Fibroblast of mammary gland (primary cell): ENCODE results near the gene WWC2.
A peak's percentile ranks its signal among the peaks of the same experiment; 100 is the strongest.
"Not testable (repeated sequence)": the region's sequence is repeated elsewhere in the genome, so short reads cannot be mapped to it uniquely, and the experiment has no call there.

ENCODE experiments used
- DNase-seq: peaks from one replicate; pipeline ENCODE4 v3.0.0-alpha.2; 2010; ENCODE audit warnings: low read depth
- H3K4me3 ChIP-seq: 2 replicates; pipeline ENCODE4 v1.5.1; 2011; ENCODE audit warnings: low read depth, mild to moderate bottlenecking, low read length, moderate library complexity; ENCODE audit not compliant: control insufficient read depth
- TF ChIP-seq, protein P1 (sequence below): conservative IDR thresholded peaks from 2 replicates; pipeline ENCODE4 v1.5.1; 2011; ENCODE audit warnings: low read depth, low read length, inconsistent platforms; ENCODE audit not compliant: control insufficient read depth, insufficient read depth

Gene WWC2

DNA sequence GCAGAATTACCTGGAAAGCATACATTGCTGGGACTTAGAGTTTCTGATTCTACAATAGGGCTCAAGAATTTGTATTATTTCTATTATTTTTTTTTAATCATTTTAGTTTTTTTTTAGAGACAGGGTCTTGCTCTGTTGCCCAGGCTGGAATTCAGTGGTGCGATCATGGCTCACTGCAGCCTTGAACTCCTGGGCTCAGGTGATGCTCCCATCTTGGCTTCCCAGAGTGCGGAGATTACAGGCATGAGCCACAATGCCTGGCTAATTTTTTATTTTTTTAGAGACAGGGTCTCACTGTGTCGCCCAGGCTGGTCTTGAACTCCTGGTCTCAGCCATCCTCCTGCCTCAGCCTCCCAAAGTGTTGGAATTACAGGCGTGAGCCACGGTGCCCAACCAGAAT is 92.6 kb downstream of the WWC2 start:
- no peak for DNase-seq
- TF ChIP-seq, protein P1, sequence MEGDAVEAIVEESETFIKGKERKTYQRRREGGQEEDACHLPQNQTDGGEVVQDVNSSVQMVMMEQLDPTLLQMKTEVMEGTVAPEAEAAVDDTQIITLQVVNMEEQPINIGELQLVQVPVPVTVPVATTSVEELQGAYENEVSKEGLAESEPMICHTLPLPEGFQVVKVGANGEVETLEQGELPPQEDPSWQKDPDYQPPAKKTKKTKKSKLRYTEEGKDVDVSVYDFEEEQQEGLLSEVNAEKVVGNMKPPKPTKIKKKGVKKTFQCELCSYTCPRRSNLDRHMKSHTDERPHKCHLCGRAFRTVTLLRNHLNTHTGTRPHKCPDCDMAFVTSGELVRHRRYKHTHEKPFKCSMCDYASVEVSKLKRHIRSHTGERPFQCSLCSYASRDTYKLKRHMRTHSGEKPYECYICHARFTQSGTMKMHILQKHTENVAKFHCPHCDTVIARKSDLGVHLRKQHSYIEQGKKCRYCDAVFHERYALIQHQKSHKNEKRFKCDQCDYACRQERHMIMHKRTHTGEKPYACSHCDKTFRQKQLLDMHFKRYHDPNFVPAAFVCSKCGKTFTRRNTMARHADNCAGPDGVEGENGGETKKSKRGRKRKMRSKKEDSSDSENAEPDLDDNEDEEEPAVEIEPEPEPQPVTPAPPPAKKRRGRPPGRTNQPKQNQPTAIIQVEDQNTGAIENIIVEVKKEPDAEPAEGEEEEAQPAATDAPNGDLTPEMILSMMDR: no peak
- H3K4me3 ChIP-seq: no peak overlapping the region

DNA sequence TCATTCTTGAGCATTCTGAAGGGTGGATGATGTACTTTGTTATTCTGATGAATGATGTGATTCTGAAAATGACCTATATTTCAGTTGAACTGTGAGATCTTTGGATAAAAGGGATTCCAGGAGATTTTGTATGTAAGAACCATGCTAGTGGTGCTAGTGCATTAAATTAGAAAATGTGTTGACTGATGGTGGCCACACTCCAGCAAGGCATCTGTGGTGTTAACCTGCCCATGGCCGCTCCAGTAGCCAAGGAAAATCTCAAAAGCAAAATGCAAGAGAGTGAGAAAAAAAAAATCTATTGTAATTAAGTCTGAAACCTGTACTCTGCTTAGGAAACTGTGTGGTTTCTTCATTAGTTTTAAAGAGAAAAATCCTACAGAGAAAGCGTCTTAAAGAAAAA is 93.5 kb downstream of the WWC2 start:
- H3K4me3 ChIP-seq: no peak overlapping the region
- DNase-seq: no peak
- TF ChIP-seq, protein P1: no peak

DNA sequence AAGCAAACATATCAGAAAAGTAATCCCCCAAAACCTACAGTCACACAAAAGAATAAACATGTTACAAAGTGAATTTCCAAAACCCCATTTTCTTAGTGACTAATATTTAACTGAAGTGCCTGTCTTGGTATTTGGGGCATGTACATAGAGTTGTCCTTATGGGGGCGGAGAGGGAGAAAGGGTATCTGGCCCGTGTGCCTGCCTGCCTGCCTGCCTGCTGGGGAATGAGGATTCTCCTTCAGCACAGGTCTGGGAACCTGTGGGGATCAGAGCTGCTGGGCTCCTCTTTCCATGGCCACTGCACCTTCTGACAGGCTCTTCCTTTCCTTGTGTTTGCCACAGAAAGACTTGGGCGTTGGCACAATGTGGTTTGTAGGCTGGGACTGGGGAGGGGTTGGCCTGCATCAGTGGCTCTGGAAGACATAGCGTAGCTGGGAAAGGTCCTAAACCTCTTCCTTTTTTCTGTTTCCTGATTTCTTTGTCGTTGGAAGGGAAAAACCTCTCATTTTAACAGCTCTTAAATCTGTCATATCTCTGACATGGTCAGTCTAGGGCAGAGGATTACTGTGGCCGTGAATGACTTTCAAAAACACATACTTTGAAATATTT is 94.8 kb downstream of the WWC2 start:
- H3K4me3 ChIP-seq, DNase-seq: not testable (repeated sequence)

DNA sequence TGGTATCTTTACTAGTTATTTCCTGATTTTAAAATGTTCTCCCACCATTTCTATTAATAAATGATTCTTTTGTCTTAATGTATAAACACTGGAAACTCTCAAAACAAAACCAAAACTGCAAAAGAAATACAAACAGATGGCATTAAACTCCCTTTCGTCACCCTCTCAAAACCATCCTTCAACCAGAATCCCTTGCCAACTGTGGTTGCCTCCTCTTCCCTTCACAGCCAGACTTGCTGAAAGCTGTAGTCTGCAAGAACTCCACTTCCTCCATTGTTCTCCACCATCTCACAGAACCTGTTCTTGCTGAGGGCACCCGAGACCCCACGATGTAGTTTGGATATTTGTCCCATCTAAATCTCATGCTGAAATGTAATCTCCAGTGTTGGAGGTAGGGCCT is 96.5 kb downstream of the WWC2 start:
- no peak for DNase-seq
- TF ChIP-seq, protein P1: no peak

DNA sequence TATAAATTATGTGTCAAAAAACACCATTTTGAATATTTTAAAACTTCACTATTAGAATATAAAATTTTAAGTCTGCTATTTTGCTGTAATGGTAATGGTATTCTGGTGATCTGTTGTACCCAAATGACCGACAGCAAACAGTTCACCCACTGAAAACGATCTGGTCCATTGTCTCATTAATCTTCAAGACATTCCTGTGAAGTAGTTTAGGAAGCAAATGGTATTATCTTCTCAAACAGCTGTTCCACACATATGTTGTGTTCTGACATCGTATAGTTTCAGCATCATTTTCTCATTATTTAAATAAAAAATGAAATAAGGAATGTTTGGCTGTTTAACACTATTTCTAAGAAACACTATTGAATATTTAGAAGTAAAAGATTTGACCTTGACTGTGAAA is 98.1 kb downstream of the WWC2 start:
- DNase-seq: no peak
- no peak overlapping the region for H3K4me3 ChIP-seq
- TF ChIP-seq, protein P1: no peak

More for the DNA sequence above, 96.5 kb downstream of the WWC2 start:
- H3K4me3 ChIP-seq: no peak overlapping the region

DNA sequence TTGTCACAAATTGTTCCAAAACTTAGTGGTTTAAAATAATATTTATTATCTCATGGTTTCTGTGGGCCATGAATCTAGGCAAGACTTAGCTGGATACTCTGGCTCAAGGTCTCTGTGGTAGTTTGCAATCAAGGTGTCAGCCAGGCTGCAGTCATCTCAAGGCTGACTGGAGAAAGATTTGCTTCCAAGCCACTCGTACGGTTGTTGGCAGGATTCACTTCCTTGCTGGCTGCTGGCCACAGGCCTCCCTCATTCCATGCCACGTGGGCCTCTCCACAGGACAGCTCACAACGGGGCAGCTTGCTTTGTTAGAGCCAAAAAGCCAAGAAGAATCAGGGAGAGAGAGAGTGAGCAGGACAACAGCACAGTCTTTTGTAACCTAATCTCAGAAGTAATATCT is 101.4 kb downstream of the WWC2 start:
- DNase-seq: peak; percentile 96
- TF ChIP-seq, protein P1: no peak
- H3K4me3 ChIP-seq: no peak overlapping the region

DNA sequence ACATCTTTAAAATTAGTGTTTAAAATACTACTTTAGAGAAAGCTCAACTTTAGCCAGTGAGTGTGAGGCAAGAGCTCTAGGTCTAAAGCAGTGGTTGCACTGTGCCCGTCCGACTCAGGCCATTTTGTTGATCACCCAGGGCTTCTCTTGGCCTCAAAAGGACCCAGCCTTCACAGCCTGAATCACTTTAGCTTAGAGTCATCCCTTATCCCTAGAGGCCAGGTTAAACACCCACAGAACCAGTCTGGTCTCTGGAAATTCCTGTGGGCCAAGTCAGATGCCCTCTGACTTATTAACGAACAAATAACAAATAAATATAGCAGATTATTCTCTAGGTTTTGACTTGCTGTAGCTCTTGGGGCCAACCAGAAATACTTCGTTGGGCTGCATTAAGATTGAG is 102.3 kb downstream of the WWC2 start:
- H3K4me3 ChIP-seq: no peak overlapping the region
- TF ChIP-seq, protein P1: no peak
- peak; percentile 97 for DNase-seq

DNA sequence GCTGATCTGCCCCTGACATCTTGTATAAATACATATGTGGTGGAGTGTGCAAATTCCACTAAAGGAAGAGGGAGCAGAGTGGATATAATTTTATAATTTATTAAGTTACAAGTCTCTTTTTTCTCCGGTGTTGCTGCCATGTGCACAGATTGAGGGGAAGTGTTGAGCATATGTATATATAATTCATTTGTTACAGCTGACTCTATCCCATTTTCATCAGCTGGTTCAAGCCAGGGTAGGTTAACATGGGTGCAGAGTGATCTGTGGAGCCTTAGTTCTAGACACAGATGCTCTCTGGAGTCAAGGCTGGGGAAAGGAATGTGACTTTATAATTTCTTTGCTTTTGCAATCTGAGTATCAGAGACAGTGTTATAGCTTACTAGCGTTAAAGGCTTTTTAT is 103.5 kb downstream of the WWC2 start:
- H3K4me3 ChIP-seq: no peak overlapping the region
- TF ChIP-seq, protein P1: no peak
- DNase-seq: no peak
